Measurements from ENCODE around the gene TRAK2. TPM values are rescaled to one million over a fixed set of nuclear protein-coding genes. Genes with fewer than 3 reads are reported as not detected.

TRAK2 gene
- total RNA-seq, 1 experiment from 2014 or later = 12.8 TPM

DNA sequence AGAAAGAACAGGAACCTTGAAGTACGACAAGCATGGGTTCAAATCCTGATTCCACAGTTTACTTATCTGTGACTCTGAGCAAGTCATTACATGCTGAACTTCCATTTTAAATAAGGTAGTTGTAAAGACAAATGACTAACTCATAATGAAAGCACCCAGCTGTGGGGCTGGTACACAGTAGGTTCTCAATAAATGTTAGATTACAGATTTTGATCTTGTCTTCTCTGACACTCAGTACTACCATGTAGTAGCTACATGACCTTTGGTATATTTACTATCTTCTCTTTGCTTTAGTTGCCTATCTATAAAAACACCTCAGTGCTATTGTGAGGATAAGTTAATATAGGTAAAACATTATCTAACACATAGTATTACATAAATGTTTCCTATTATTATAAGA is 3.2 kb downstream of the TRAK2 start (continued):
- no peak for TF ChIP-seq ZNF532 (CRISPR knock-in tag; IDR thresholded peaks at IDR 0.05; ENCODE audit: borderline replicate concordance)
- TF ChIP-seq, protein P1, sequence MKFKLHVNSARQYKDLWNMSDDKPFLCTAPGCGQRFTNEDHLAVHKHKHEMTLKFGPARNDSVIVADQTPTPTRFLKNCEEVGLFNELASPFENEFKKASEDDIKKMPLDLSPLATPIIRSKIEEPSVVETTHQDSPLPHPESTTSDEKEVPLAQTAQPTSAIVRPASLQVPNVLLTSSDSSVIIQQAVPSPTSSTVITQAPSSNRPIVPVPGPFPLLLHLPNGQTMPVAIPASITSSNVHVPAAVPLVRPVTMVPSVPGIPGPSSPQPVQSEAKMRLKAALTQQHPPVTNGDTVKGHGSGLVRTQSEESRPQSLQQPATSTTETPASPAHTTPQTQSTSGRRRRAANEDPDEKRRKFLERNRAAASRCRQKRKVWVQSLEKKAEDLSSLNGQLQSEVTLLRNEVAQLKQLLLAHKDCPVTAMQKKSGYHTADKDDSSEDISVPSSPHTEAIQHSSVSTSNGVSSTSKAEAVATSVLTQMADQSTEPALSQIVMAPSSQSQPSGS (CRISPR knock-in tag; IDR thresholded peaks at IDR 0.05; ENCODE audit: borderline replicate concordance, low read depth) = no peak
- no peak for TF ChIP-seq ZNF232 (CRISPR knock-in tag; IDR thresholded peaks at IDR 0.05)

DNA sequence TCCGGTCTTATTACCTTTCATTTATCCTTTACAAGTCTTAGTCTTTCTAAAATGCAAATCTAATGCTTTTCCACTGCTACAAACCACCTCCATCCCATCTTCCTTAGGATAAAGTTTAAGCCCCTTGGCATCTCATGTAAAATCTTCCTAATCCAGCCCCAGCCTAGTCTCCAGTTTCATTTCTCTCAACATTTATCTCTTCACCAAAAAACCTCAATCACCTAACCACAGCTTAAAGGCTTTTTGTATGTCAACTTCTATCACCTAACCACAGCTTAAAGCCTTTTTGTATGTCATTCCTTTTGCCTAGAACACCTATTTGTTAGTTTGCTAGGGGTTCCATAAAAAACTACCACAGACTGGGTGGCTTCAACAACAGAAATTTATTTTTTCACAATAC is 4.2 kb downstream of the TRAK2 start:
- no peaks in the 10 kb centered on the region for H3K36me3 Mint-ChIP-seq
- DNase-seq (ENCODE audit: low spot score) = no peak
- CTCF ChIA-PET = no interaction called here
- no peak overlapping the region for H3K27ac Mint-ChIP-seq
- no peaks in the 10 kb centered on the region for H3K27me3 Mint-ChIP-seq (ENCODE audit: low read depth)
- peaks cover 6% of the 10 kb centered on the region for H3K4me1 Mint-ChIP-seq
- no peaks in the 10 kb centered on the region for H3K9me3 Mint-ChIP-seq
- POLR2A ChIA-PET = no interaction called here
- no peak for ATAC-seq
- TF ChIP-seq IRF2 (CRISPR knock-in tag; IDR thresholded peaks at IDR 0.05; ENCODE audit: borderline replicate concordance, low read depth) = no peak
- TF ChIP-seq NFE2L1 (CRISPR knock-in tag; IDR thresholded peaks at IDR 0.05) = no peak
- no peak for TF ChIP-seq RORB (CRISPR knock-in tag; IDR thresholded peaks at IDR 0.05)
- no peak for TF ChIP-seq FOXJ3 (CRISPR knock-in tag; IDR thresholded peaks at IDR 0.05; ENCODE audit: borderline replicate concordance)
- no peak for TF ChIP-seq ZBTB21 (CRISPR knock-in tag; IDR thresholded peaks at IDR 0.05; ENCODE audit: borderline replicate concordance)
- TF ChIP-seq ZMAT4 (CRISPR knock-in tag; IDR thresholded peaks at IDR 0.05) = no peak
- no peak for TF ChIP-seq TEAD1 (CRISPR knock-in tag; IDR thresholded peaks at IDR 0.05)
- no peak for TF ChIP-seq NR3C1 (CRISPR knock-in tag; conservative IDR thresholded peaks at IDR 0.05; ENCODE audit: low read depth)
- H3K4me3 Mint-ChIP-seq = no peak overlapping the region

DNA sequence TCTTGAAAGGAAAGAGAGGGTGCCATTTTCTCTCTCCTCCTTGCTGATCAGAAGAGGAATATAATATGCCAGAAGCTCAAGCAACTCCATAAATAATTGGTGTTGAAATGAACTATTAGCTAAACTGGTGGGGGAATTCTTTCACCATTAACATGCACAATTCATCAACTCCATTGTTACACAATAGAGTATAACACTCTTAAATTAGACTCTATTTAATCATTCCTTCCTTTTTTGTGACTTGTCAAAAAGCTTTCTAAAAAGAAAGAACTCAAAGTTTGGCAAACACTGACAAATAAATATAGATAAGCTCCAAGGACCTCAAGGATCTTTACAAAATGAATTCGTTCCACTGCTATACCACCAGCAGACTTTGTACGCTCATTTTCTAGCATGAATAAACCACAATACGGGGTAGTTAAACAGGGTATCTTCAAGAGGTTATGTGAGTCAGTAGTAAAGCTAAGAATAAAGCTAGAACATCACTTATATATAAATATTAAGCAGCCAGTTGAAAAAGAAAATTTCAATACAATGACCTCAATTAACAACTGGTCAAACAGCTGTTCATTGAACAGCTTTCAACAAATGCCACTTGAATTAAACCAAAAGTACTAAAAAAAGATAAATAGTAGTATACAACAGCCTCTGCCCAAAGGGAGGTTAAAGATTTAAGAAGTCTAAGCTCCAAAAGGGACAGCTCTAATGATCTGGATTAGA is 6.4 kb downstream of the TRAK2 start:
- Mint-ChIP-seq H3K4me1 (peaks cover 8% of the 10 kb centered on the region; the same call in 1 of the 2 replicates), H3K27me3 (ENCODE audit: low read depth) (no peaks in the 10 kb centered on the region), H3K4me3 (no peak overlapping the region), H3K36me3 (no peaks in the 10 kb centered on the region), H3K9me3 (peaks cover 3% of the 10 kb centered on the region; the same call in 1 of the 2 replicates), H3K27ac (no peak overlapping the region)
- ATAC-seq = no peak
- DNase-seq (ENCODE audit: low spot score) = no peak
- ChIA-PET CTCF (interaction anchor here (1.2 kb wide), 1 partner anchor 212 kb away, joined by 4 read pairs; no protein-coding TSS in a partner anchor), POLR2A (no interaction called here)
- TF ChIP-seq NFATC4 (CRISPR knock-in tag; IDR thresholded peaks at IDR 0.05) = no peak
- TF ChIP-seq ATF1 (CRISPR knock-in tag; IDR thresholded peaks at IDR 0.05) = no peak
- TF ChIP-seq CREB1 (CRISPR knock-in tag; IDR thresholded peaks at IDR 0.05) = no peak
- no peak for TF ChIP-seq CBFB (CRISPR knock-in tag; IDR thresholded peaks at IDR 0.05; ENCODE audit: low read depth)
- no peak for TF ChIP-seq ZNF219 (CRISPR knock-in tag; IDR thresholded peaks at IDR 0.05; ENCODE audit: borderline replicate concordance)
- TF ChIP-seq, protein P2, sequence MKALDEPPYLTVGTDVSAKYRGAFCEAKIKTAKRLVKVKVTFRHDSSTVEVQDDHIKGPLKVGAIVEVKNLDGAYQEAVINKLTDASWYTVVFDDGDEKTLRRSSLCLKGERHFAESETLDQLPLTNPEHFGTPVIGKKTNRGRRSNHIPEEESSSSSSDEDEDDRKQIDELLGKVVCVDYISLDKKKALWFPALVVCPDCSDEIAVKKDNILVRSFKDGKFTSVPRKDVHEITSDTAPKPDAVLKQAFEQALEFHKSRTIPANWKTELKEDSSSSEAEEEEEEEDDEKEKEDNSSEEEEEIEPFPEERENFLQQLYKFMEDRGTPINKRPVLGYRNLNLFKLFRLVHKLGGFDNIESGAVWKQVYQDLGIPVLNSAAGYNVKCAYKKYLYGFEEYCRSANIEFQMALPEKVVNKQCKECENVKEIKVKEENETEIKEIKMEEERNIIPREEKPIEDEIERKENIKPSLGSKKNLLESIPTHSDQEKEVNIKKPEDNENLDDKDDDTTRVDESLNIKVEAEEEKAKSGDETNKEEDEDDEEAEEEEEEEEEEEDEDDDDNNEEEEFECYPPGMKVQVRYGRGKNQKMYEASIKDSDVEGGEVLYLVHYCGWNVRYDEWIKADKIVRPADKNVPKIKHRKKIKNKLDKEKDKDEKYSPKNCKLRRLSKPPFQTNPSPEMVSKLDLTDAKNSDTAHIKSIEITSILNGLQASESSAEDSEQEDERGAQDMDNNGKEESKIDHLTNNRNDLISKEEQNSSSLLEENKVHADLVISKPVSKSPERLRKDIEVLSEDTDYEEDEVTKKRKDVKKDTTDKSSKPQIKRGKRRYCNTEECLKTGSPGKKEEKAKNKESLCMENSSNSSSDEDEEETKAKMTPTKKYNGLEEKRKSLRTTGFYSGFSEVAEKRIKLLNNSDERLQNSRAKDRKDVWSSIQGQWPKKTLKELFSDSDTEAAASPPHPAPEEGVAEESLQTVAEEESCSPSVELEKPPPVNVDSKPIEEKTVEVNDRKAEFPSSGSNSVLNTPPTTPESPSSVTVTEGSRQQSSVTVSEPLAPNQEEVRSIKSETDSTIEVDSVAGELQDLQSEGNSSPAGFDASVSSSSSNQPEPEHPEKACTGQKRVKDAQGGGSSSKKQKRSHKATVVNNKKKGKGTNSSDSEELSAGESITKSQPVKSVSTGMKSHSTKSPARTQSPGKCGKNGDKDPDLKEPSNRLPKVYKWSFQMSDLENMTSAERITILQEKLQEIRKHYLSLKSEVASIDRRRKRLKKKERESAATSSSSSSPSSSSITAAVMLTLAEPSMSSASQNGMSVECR (CRISPR knock-in tag; IDR thresholded peaks at IDR 0.05; ENCODE audit: borderline replicate concordance) = no peak
- no peak for TF ChIP-seq NR1H2 (CRISPR knock-in tag; IDR thresholded peaks at IDR 0.05)
- TF ChIP-seq MXD4 (CRISPR knock-in tag; IDR thresholded peaks at IDR 0.05; ENCODE audit: borderline replicate concordance) = no peak
- TF ChIP-seq, protein P3, sequence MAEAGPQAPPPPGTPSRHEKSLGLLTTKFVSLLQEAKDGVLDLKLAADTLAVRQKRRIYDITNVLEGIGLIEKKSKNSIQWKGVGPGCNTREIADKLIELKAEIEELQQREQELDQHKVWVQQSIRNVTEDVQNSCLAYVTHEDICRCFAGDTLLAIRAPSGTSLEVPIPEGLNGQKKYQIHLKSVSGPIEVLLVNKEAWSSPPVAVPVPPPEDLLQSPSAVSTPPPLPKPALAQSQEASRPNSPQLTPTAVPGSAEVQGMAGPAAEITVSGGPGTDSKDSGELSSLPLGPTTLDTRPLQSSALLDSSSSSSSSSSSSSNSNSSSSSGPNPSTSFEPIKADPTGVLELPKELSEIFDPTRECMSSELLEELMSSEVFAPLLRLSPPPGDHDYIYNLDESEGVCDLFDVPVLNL (CRISPR knock-in tag; IDR thresholded peaks at IDR 0.05; ENCODE audit: borderline replicate concordance, low read depth) = no peak

Measured in WTC11 (cell line).